ENCODE measurements around the gene AGFG2. TPM values are rescaled to one million over a fixed set of nuclear protein-coding genes. Genes with fewer than 3 reads are reported as not detected.

AGFG2 gene
- total RNA-seq, 2 experiments from 2014 or later = 64.1 to 64.8 TPM

DNA sequence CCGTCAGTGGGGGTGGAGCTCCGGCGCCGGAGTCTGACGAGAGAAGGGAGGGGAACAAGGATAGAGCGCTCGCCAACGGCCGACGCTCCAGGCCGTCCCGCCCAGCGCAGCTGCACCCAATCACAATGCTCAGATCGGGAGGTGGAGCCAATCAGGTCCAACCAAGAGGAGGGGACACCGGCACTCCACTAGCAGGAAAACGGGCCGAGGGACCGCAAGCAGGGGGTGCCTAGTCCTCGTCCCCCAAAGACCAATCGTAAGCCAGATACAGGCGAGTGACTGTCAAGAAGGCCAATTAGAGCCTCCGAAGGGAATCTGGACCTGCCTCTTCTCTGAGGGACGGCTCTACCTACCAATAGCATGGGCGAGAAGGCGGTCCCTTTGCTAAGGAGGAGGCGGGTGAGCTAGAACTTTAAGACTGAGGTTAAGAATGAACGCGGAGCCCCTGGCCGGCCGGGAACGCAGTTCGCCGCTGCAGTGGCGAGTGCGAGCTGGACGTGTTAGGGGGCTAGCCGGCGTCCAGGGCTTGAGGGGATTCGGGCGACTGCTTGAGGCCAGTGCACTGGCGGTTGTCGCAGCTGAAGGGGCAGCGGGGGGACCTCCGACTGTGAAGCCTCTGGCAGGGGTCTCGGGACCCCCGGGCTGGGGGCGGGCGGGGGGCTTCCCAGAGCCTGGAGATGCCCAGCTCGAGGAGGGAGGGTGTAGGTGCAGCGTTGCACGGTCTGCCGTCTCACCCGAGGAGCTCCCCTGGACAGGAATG lies 47.4 kb downstream of the AGFG2 start, which contains the start of gene FBXO24:
FBXO24 (plus strand) TSS at position 63 of the 760 bp plus-strand sequence; CDS start at position 361, 298 bp downstream.
- ChIA-PET POLR2A (interaction anchor here (0.6 to 3.0 kb wide), 16 partner anchors 15 to 158 kb away, joined by 3 to 18 read pairs (median 6); partner anchors contain the start of genes MEPCE, MOSPD3, POP7 and PPP1R35), CTCF (interaction anchor here (0.6 to 4.3 kb wide), 21 partner anchors 16 to 157 kb away, joined by 3 to 25 read pairs (median 4); partner anchors contain the start of genes MEPCE, MOSPD3 and PCOLCE)

DNA sequence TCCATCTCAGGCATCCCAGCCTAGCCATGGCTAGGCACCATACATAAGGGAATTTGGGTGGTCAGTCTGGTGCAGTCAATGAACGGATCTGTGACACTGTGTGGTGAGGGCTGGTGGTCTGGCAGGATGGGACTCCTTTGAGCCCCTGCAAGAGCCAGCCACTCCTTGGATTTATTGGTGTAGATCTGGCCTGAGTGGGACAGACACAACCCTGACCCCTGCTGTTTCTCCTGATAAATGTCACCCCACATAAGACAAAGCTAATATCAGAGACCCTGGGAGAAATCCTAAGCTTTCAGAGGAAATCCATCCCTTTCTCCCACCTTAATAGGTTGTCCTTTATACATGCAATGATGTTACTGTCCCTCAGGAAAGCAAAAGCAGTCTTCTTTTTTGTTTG lies 49.4 kb downstream of the AGFG2 start:
- POLR2A ChIA-PET = no interaction called here
- CTCF ChIA-PET = interaction anchor here (0.8 to 1.2 kb wide), 6 partner anchors 24 to 119 kb away, joined by 3 to 6 read pairs (median 4); partner anchors contain the start of genes MOSPD3 and POP7

DNA sequence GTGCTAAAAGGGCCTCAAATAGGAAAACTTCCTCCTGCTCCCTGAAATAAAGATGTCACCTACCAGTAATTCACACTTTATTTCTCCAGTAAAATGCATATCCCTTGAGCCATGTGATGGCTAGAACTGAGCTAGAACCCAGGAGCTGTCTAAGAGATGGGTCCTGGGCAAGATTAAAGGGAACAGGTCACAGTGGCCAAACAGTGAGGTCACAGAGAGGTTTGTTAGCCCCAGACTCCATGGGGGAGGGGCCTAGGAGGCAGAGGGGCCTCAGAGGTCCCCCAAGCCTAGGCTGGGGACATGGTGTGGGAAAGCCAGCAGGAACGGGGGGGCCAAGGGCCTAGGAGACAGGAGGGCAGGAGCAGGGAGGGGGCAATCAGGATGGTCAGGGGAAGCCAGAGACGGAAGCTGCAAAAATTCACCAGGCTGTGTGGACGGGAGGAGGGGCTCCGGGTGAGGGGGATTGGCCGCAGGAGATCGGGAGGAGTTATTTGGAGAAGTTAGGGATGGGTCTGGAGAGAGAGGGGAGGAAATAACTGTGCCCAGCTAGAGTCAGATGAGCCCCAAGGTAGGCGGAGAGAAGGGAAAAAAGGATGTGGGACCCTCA lies 50.4 kb downstream of the AGFG2 start:
- CTCF ChIA-PET = interaction anchor here (0.7 to 1.2 kb wide), 6 partner anchors 23 to 120 kb away, joined by 3 to 6 read pairs (median 4); partner anchors contain the start of genes MOSPD3 and POP7
- POLR2A ChIA-PET = interaction anchor here (0.6 kb wide), 1 partner anchor 37 kb away, joined by 4 read pairs; no protein-coding TSS in a partner anchor

GRCh38 chr7:100590077-100590737 lies 51.2 kb downstream of the AGFG2 start:
- POLR2A ChIA-PET = interaction anchor here (0.6 kb wide), 1 partner anchor 36 kb away, joined by 4 read pairs; no protein-coding TSS in a partner anchor
- CTCF ChIA-PET = interaction anchor here (0.7 kb wide), 2 partner anchors 19 to 54 kb away, joined by 3 read pairs; no protein-coding TSS in a partner anchor

GRCh38 chr7:100591596-100591995 lies 52.6 kb downstream of the AGFG2 start:
- ChIA-PET CTCF (no interaction called here), POLR2A (no interaction called here)

- ChIA-PET POLR2A (no interaction called here), CTCF (no interaction called here)
These were observed 56.2 kb downstream of the AGFG2 start for GRCh38 chr7:100595188-100595587.

DNA sequence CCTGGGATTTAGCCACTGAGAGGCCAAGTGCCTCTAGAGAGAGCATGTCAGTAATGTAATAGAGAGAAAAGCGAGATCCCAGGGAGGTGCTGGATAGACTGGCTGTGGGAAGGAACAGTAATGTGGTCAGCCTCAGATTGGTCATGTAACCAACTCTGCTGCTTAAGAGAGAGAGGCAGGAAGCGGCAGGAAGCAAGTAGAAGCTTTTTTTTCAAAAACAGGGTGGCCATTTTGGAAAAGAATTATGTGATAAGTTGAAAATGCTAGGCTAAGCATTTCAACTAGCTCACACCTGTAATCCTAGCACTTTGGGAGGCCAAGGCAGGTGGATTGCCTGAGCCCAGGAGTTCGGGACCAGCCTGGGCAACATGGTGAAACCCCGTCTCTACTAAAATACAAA lies 59.4 kb downstream of the AGFG2 start:
- CTCF ChIA-PET = no interaction called here
- POLR2A ChIA-PET = no interaction called here

DNA sequence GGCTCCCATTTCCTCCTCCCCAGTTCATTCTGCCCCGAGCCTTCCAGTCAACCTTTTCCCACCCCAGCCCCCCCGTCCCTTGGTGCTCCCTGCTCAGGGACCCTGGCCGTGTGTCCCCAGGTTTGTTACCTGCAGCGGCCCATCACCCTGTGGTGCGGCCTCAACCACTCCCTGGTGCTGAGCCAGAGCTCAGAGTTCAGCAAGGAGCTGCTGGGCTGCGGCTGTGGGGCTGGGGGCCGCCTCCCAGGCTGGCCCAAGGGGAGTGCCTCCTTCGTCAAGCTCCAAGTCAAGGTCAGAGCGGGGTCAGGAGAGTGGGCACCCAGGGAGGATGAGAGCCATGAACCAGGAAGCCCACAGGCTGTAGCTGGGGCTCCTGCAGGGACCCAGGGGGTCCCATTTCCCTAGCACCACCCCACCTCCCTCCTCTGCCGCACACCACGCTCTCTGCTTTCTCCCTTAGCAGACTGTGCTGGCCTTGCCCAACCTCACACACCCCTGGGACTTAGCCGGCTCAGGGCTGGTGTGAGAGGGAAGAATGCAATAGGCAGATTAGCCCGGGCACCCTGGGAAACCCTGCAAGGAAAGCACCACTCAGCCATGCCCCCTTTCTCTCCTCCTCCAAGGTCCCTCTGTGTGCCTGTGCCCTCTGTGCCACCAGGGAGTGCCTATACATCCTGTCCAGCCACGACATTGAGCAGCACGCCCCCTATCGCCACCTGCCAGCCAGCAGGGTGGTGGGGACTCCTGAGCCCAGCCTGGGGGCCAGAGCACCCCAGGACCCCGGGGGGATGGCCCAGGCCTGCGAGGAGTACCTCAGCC lies 61.1 kb downstream of the AGFG2 start:
- ChIA-PET POLR2A (no interaction called here), CTCF (interaction anchor here (0.6 kb wide), 1 partner anchor 67 kb away, joined by 3 read pairs; no protein-coding TSS in a partner anchor)

GRCh38 chr7:100600730-100601038 lies 61.7 kb downstream of the AGFG2 start:
- CTCF ChIA-PET = no interaction called here
- POLR2A ChIA-PET = no interaction called here

DNA sequence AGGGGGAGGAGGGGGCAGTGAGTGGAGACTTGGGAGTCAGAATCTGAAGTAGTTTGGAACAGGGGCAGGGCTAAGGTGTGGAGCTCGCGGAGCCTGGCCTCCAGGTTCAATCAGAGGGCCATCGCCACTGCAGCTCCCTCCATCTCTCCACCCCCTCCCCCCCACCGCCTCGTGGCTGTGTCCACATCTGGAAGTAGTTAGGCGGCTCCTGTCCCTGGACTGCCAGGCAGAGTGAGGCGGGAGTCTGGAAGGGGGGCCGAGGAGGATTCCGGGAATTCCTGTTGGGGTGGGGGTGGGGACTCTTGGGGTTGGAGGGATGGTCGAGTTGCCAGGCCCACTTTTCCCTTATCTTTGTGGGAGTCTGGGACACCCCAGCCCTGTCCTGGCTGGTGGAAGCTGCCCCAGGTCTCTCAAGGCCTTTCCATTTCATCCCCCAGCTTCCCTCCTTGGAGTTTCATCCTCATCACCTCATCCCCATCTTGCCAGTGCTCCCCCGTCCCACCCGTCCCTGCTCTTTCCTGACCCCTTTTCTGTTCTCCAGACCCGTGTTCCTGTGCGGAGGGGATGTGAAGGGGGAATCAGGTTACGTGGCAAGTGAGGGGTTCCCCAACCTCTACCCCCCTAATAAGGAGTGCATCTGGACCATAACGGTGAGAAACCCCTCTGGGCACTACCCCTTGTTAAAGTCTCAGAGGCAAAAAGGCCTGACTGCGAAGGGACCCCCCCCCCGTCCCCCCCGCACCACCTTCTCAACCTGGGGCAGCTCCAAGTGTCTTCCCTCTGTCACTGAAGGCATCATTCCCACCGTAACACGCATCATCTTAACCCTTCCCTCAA lies 64.1 kb downstream of the AGFG2 start:
- ChIA-PET CTCF (interaction anchor here (0.5 to 1.7 kb wide), 6 partner anchors 17 to 44 kb away, joined by 3 to 6 read pairs (median 4); partner anchors contain the start of genes FBXO24 and LRCH4), POLR2A (interaction anchor here (0.6 kb wide), 2 partner anchors 92 to 93 kb away, joined by 3 to 9 read pairs; no protein-coding TSS in a partner anchor)

GRCh38 chr7:100603726-100604027 lies 64.7 kb downstream of the AGFG2 start:
- ChIA-PET CTCF (interaction anchor here (0.5 to 1.7 kb wide), 5 partner anchors 18 to 44 kb away, joined by 3 to 6 read pairs (median 3); partner anchors contain the start of genes FBXO24 and LRCH4), POLR2A (interaction anchor here (0.6 kb wide), 1 partner anchor 93 kb away, joined by 9 read pairs; no protein-coding TSS in a partner anchor)

DNA sequence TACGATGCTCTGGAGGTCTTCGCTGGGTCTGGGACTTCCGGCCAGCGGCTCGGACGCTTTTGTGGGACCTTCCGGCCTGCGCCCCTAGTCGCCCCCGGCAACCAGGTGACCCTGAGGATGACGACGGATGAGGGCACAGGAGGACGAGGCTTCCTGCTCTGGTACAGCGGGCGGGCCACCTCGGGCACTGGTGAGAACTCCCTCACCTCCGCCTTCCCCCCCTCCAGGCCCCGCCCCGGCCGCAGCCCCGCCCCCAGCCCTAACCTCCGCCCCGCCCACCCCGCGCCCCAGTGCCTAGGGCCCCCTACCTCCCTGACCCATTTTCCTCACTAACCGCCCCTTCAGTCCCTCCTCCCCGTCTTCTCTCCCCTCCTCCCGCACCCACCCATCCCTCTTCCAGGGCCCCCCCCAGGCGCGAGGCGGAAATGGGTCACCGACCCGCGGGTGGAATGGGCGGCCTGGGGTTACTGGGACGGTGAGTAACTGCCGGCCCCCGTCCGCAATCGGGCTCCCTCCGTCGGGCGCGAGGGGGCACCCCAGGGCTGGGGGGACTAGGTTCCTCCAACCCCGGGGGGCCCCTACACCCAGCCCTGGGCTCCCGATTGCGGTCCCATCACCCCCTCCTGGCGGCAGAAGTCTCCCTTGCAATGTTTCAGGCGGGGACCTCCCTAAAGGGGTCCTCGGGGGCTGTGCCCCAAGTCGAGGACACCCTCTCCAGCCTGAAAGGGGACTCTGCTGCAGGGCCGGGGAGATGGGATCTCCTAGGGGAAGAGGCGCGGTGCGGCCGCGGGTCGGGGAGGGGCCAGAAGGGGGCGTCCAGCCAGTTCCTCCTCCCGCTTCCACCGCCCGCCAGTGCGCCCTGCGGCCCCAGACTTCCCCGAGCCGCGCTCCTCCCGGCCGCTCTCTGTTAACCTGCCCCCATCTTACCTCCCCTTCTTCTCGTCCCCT lies 65.3 kb downstream of the AGFG2 start:
- ChIA-PET POLR2A (no interaction called here), CTCF (interaction anchor here (0.7 to 3.3 kb wide), 8 partner anchors 18 to 101 kb away, joined by 3 to 10 read pairs (median 4); partner anchors contain the start of genes FBXO24, LRCH4 and POP7)

GRCh38 chr7:100604976-100605911 lies 66.2 kb downstream of the AGFG2 start:
- POLR2A ChIA-PET = interaction anchor here (0.6 to 1.9 kb wide), 6 partner anchors 19 to 96 kb away, joined by 3 to 8 read pairs (median 3); partner anchors contain the start of genes FBXO24, GIGYF1 and LRCH4
- CTCF ChIA-PET = interaction anchor here (0.6 to 3.3 kb wide), 8 partner anchors 19 to 474 kb away, joined by 3 to 10 read pairs (median 4); partner anchors contain the start of genes FBXO24, LRCH4 and POP7

GRCh38 chr7:100606313-100606712 lies 67.3 kb downstream of the AGFG2 start:
- ChIA-PET POLR2A (interaction anchor here (0.6 to 1.9 kb wide), 4 partner anchors 8 to 94 kb away, joined by 3 to 8 read pairs (median 4); partner anchors contain the start of genes FBXO24 and LRCH4), CTCF (interaction anchor here (1.5 to 3.3 kb wide), 5 partner anchors 20 to 99 kb away, joined by 3 to 10 read pairs (median 5); partner anchors contain the start of genes FBXO24, LRCH4 and POP7)

- CTCF ChIA-PET = interaction anchor here (0.6 to 3.3 kb wide), 4 partner anchors 19 to 85 kb away, joined by 3 to 10 read pairs (median 3); no protein-coding TSS in a partner anchor
These were observed 68.1 kb downstream of the AGFG2 start for GRCh38 chr7:100607111-100607510.

More at GRCh38 chr7:100607111-100607510, 68.1 kb downstream of the AGFG2 start:
- POLR2A ChIA-PET = interaction anchor here (1.1 kb wide), 1 partner anchor 25 kb away, joined by 5 read pairs; no protein-coding TSS in a partner anchor

All from activated CD8-positive, alpha-beta memory T cell treated with anti-CD3 and anti-CD28 coated beads for 36 hours (primary cell).